ENCODE data around the gene HOXD4. TPM values are rescaled to one million over a fixed set of nuclear protein-coding genes. Genes with fewer than 3 reads are reported as not detected.

The HOXD4 gene
- total RNA-seq, 4 donors from 2014 or later = 2.2 to 25.5 (median 15.3) TPM

GRCh38 chr2:176189681-176190641, 38.6 kb downstream of the HOXD4 start:
- Histone ChIP-seq H3K27me3 (peaks cover 62% of the 10 kb centered on the region), H3K4me1 (peaks cover 0 to 49% (median 21%) of the 10 kb centered on the region in 4 donors), H3K27ac (peak overlapping the region in 3 of 4 donors; percentile 84 to 90 (median 87)), H3K4me3 (peak overlapping the region in 3 of 4 donors; percentile 41 to 70 (median 67)), H3K36me3 (no peaks in the 10 kb centered on the region), H3K9me3 (no peaks in the 10 kb centered on the region)
- DNase-seq = no peak
- TF ChIP-seq EP300 (IDR thresholded peaks at IDR 0.05; ENCODE audit: low read depth) (no peak), POLR2AphosphoS5 (IDR thresholded peaks at IDR 0.05) (no peak), POLR2A (IDR thresholded peaks at IDR 0.05) (no peak), CTCF (IDR thresholded peaks at IDR 0.05) (no peak)
- WGBS, 2 donors (ENCODE audit: low coverage in 1 of 2) = 44 to 50% methylated on average over 5 to 28 of the region's 28 CpGs
- intact Hi-C loops (cut with DNase I; ENCODE audit: low total_unique reads) (no loop called here), in situ Hi-C loops (cut with MboI; ENCODE audit: low pct_ligation_motif_present in 1 of 4, low pct_unique_long_range_greater_than_20kb in 1 of 4, low sequenced_read_pairs in 3 of 4) (no loop called here)

GRCh38 chr2:176192351-176192750, 41.0 kb downstream of the HOXD4 start:
- intact Hi-C loops (cut with DNase I; ENCODE audit: low total_unique reads) (no loop called here), in situ Hi-C loops (cut with MboI; ENCODE audit: low pct_ligation_motif_present in 1 of 4, low pct_unique_long_range_greater_than_20kb in 1 of 4, low sequenced_read_pairs in 3 of 4) (no loop called here)
- 50 to 58% methylated on average over 1 of the region's 1 CpG for WGBS, 2 donors (ENCODE audit: low coverage in 1 of 2)
- H3K36me3 ChIP-seq = no peaks in the 10 kb centered on the region
- TF ChIP-seq POLR2A (IDR thresholded peaks at IDR 0.05) = no peak
- TF ChIP-seq CTCF (IDR thresholded peaks at IDR 0.05) = no peak
- no peak for TF ChIP-seq EP300 (IDR thresholded peaks at IDR 0.05; ENCODE audit: low read depth)
- TF ChIP-seq POLR2AphosphoS5 (IDR thresholded peaks at IDR 0.05) = no peak
- H3K4me1 ChIP-seq = peaks cover 0 to 36% (median 21%) of the 10 kb centered on the region in 4 donors
- DNase-seq = no peak
- H3K4me3 ChIP-seq = no peak overlapping the region
- no peak overlapping the region for H3K27ac ChIP-seq
- peaks cover 65% of the 10 kb centered on the region for H3K27me3 ChIP-seq
- H3K9me3 ChIP-seq = no peaks in the 10 kb centered on the region

- DNase-seq = no peak
- Histone ChIP-seq H3K4me1 (peaks cover 0 to 29% (median 18%) of the 10 kb centered on the region in 4 donors), H3K27ac (no peak overlapping the region), H3K27me3 (peaks cover 58% of the 10 kb centered on the region), H3K4me3 (no peak overlapping the region), H3K9me3 (no peaks in the 10 kb centered on the region), H3K36me3 (no peaks in the 10 kb centered on the region)
- WGBS, 2 donors (ENCODE audit: low coverage in 1 of 2) = 10% methylated on average over 1 of the region's 1 CpG
- in situ Hi-C loops (cut with MboI; ENCODE audit: low pct_ligation_motif_present in 1 of 4, low pct_unique_long_range_greater_than_20kb in 1 of 4, low sequenced_read_pairs in 3 of 4) = no loop called here
- intact Hi-C loops (cut with DNase I; ENCODE audit: low total_unique reads) = no loop called here
- TF ChIP-seq POLR2AphosphoS5 (IDR thresholded peaks at IDR 0.05) (no peak), POLR2A (IDR thresholded peaks at IDR 0.05) (no peak), CTCF (IDR thresholded peaks at IDR 0.05) (no peak), EP300 (IDR thresholded peaks at IDR 0.05; ENCODE audit: low read depth) (no peak)
These were observed 41.7 kb downstream of the HOXD4 start for GRCh38 chr2:176193048-176193447.

- Histone ChIP-seq H3K27ac (no peak overlapping the region), H3K27me3 (peaks cover 5% of the 10 kb centered on the region), H3K4me1 (peaks cover 0 to 4% (median 1%) of the 10 kb centered on the region in 4 donors), H3K36me3 (no peaks in the 10 kb centered on the region), H3K9me3 (no peaks in the 10 kb centered on the region), H3K4me3 (no peak overlapping the region)
- DNase-seq = no peak
- TF ChIP-seq CTCF (IDR thresholded peaks at IDR 0.05) (no peak), EP300 (IDR thresholded peaks at IDR 0.05; ENCODE audit: low read depth) (no peak), POLR2A (IDR thresholded peaks at IDR 0.05) (no peak), POLR2AphosphoS5 (IDR thresholded peaks at IDR 0.05) (no peak)
- intact Hi-C loops (cut with DNase I; ENCODE audit: low total_unique reads) = no loop called here
- in situ Hi-C loops (cut with MboI; ENCODE audit: low pct_ligation_motif_present in 1 of 4, low pct_unique_long_range_greater_than_20kb in 1 of 4, low sequenced_read_pairs in 3 of 4) = no loop called here
These were observed 48.6 kb downstream of the HOXD4 start for GRCh38 chr2:176199902-176200301.

Measured in transverse colon (tissue), 4 donors.